Thyroid gland (tissue), 4 donors: ENCODE measurements around the gene LIX1L. TPM values are rescaled to one million over a fixed set of nuclear protein-coding genes. Genes with fewer than 3 reads are reported as not detected.

Source experiments
- DNase-seq, 2 donors: peaks; one replicate each; pipeline ENCODE4 v3.0.0-alpha.2; 2019
- H3K27ac ChIP-seq, 3 donors: fragments of 200-600 bp; sonication (generic); 1 replicate in 2 of 3; 2 replicates in 1 of 3; pipeline ENCODE4 v1.5.1; 2016 to 2019; ENCODE audit warnings: mild to moderate bottlenecking in 1 of 3, moderate library complexity in 1 of 3
- H3K27me3 ChIP-seq: fragments of 200-600 bp; sonication (generic); one replicate; pipeline ENCODE4 v1.5.1; 2019
- H3K36me3 ChIP-seq, 2 donors: fragments of 200-600 bp; sonication (generic); one replicate each; pipeline ENCODE4 v1.5.1; 2016 to 2019
- H3K4me1 ChIP-seq, 2 donors: fragments of 200-600 bp; sonication (generic); one replicate each; pipeline ENCODE4 v1.5.1; 2017 to 2019
- H3K4me3 ChIP-seq, 3 donors: fragments of 200-600 bp; sonication (generic); replicated peaks in 1 of 3; 1 replicate in 2 of 3; 2 replicates in 1 of 3; pipeline ENCODE4 v1.5.1; 2016; ENCODE audit warnings: mild to moderate bottlenecking in 1 of 3
- H3K9me3 ChIP-seq: fragments of 200-600 bp; sonication (generic); one replicate; pipeline ENCODE4 v1.5.1; 2017
- POLR2A ChIP-seq, 2 donors: fragments of 450-650 bp; IDR thresholded peaks; one replicate each; pipeline ENCODE4 v1.6.1; 2017; ENCODE audit warnings: antibody characterized with exemption in 2 of 2, mild to moderate bottlenecking in 2 of 2, moderate library complexity in 1 of 2
- WGBS, 2 donors: methylation state at CpG; one replicate each; pipeline ENCODE4 v1.1.5; 2017; 5-methylcytosine and 5-hydroxymethylcytosine counted together
- intact Hi-C: fragments of 100-400 bp; cut with DNase I; formaldehyde crosslinking; loops from one replicate; pipeline ENCODE4 v1.15.1; 2023
- total RNA-seq, 4 donors: library from RNA; depleted of rRNA; stranded (reverse); fragments of >200 nt; gene quantifications; one replicate each; pipeline ENCODE4 v1.2.3, GENCODE V29; 2016
- TF ChIP-seq, protein P1 (sequence below), 6 experiments: fragments of 200-600 bp in 3 of 6; fragments of 450-650 bp in 3 of 6; sonication (generic) in 3 of 6; IDR thresholded peaks; one replicate each; pipeline ENCODE4 v1.5.1; 2016 to 2019; ENCODE audit warnings: antibody characterized with exemption in 6 of 6, mild to moderate bottlenecking in 2 of 6, inconsistent platforms in 1 of 6, moderate library complexity in 1 of 6

The LIX1L gene
- total RNA-seq, 4 donors from 2014 or later: 18.7 to 26.9 (median 20.3) TPM

DNA sequence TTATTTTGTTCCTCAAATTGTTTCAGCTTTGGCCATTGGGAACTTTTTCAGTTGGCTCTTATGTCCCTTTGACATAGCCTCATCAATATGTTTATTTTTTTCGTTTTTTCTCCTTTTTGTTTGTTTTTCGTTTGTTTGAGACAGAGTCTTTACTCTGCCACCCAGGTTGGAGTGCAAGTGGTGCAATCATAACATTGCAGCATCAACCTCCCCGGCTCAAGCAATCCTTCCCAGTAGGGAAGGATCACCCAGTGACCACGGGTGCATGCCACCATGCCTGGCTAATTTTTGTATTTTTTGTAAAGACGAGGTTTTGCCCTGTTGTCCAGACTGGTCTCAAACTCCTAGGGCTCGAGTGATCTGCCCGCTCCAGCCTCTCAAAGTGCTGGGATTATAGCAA is 14.8 kb upstream of the LIX1L start:
- peak; percentile 73 to 76 for DNase-seq
- Histone ChIP-seq H3K9me3 (no peaks in the 10 kb centered on the region), H3K27ac (peak overlapping the region; percentile 32 to 75 (median 72)), H3K27me3 (no peaks in the 10 kb centered on the region), H3K4me1 (peaks cover 5 to 15% of the 10 kb centered on the region in 2 donors), H3K4me3 (no peak overlapping the region), H3K36me3 (no peaks in the 10 kb centered on the region)
- TF ChIP-seq, protein P1, sequence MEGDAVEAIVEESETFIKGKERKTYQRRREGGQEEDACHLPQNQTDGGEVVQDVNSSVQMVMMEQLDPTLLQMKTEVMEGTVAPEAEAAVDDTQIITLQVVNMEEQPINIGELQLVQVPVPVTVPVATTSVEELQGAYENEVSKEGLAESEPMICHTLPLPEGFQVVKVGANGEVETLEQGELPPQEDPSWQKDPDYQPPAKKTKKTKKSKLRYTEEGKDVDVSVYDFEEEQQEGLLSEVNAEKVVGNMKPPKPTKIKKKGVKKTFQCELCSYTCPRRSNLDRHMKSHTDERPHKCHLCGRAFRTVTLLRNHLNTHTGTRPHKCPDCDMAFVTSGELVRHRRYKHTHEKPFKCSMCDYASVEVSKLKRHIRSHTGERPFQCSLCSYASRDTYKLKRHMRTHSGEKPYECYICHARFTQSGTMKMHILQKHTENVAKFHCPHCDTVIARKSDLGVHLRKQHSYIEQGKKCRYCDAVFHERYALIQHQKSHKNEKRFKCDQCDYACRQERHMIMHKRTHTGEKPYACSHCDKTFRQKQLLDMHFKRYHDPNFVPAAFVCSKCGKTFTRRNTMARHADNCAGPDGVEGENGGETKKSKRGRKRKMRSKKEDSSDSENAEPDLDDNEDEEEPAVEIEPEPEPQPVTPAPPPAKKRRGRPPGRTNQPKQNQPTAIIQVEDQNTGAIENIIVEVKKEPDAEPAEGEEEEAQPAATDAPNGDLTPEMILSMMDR (IDR thresholded peaks at IDR 0.05): no peak
- TF ChIP-seq POLR2A (IDR thresholded peaks at IDR 0.05): peak in 1 of 2 donors; percentile 41
- WGBS, 2 donors: 37 to 38% methylated on average over 7 of the region's 7 CpGs
- intact Hi-C loops: no loop called here

DNA sequence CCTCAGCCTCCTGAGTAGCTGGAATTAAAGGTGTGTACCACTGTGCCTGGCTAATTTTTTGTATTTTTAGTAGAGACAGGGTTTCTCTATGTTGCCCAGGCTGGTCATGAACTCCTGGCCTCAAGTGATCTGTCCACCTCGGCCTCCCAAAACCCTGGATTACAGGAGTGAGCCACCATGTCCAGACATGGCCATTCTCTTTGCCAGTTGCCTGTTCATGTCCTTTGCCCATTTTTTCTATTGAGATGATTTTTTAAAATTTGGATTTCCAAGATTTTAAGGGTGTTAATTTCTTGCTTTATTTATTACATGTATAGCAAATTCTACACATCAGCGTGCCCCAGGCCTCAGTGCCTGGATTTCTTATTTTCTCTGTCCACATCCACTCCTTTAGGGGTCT is 9.5 kb upstream of the LIX1L start:
- no peak for DNase-seq

DNA sequence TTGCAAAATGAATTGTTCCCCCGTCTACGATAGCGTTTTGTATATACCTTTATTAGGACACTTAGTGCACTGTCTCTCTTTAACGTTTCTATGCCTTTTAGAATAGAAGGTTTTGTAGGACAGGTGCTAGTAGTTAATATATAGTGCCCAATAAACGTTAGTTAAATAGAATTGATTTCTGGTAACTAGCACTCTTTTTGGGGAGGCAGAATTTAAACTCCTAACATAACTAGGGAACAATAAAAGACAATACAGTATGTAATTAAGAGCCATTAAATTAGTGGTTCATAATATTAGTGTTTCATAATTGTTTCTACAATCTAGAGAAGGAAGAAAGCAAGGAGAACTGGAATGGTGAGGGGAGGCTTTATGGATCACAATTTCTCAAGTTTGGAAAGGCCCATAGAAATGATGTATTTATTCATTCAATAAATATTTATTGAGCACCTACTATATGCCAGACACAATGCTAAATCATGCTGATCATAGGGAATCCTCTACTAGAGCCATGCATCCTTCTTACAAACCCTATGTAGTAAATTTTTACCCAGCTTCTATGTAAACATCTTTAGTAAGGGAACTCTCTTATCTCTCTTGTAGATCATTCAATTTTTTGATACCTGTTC is 7.4 kb upstream of the LIX1L start:
- WGBS, 2 donors: 4 to 8% methylated on average over 5 of the region's 5 CpGs
- peaks cover 18 to 32% of the 10 kb centered on the region in 2 donors for H3K4me1 ChIP-seq
- peak overlapping the region; percentile 11 to 57 (median 48) for H3K4me3 ChIP-seq
- no peak for DNase-seq
- TF ChIP-seq, protein P1 (IDR thresholded peaks at IDR 0.05): no peak
- no peak for TF ChIP-seq POLR2A (IDR thresholded peaks at IDR 0.05)
- intact Hi-C loops: loop anchor here (10.0 kb wide), 1 partner anchor 50 kb away; no protein-coding TSS in a partner anchor
- H3K27me3 ChIP-seq: no peaks in the 10 kb centered on the region
- no peaks in the 10 kb centered on the region for H3K36me3 ChIP-seq
- no peaks in the 10 kb centered on the region for H3K9me3 ChIP-seq
- peak overlapping the region; percentile 75 to 98 (median 87) for H3K27ac ChIP-seq

More for the DNA sequence above, 9.5 kb upstream of the LIX1L start:
- no peaks in the 10 kb centered on the region for H3K36me3 ChIP-seq
- no peaks in the 10 kb centered on the region for H3K9me3 ChIP-seq
- TF ChIP-seq, protein P1 (IDR thresholded peaks at IDR 0.05): no peak
- no peak for TF ChIP-seq POLR2A (IDR thresholded peaks at IDR 0.05)
- 94 to 97% methylated on average over 2 of the region's 2 CpGs for WGBS, 2 donors
- intact Hi-C loops: loop anchor here (10.0 kb wide), 1 partner anchor 48 kb away; no protein-coding TSS in a partner anchor
- no peak overlapping the region for H3K27ac ChIP-seq
- no peaks in the 10 kb centered on the region for H3K27me3 ChIP-seq
- peaks cover 9 to 22% of the 10 kb centered on the region in 2 donors for H3K4me1 ChIP-seq
- H3K4me3 ChIP-seq: no peak overlapping the region

DNA sequence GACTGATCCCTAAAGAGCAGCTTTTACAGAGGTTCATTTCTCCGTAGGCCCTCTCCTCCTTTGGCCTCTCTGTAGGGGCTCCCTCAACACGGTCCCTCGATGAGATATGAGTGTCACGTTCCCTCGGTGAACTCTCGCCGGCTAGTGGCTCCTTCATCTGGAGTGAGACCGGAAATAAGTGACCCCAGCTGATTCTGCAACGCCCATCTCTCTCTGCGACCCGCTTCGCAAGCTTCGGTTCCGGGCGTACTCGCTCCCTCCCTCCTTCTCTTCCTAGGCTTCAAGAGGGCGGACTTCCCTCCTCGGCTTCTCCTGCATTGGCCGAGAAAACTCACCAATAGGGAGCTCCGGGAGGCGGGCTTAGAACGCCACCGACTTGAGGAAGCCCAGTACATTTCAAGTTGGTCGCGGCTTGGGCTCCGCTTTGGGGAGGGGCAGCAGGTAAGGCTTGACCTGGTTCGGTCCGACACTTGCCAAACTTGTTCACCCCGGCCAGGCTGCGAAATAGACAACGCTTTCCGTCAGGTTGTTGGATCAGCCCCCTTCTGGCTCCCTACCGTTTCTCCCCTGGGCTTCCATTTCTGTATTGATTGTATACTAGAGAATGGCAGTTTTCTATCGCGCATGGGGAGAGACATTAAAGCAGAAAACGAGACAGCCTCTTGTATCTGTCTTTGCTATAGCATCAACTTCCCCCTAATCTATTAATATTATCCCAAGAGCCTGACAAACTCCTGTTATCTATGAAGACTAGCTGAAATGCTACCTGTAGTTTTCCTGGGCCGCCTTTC is 6.7 kb upstream of the LIX1L start, which contains the start of the genes ANKRD34A and POLR3GL:
ANKRD34A (minus strand) TSS at position 248 of the 791 bp plus-strand sequence. CDS start 2,816 bp downstream, outside the sequence.
POLR3GL (plus strand) TSS at position 363 of the 791 bp plus-strand sequence. CDS start 10,176 bp downstream, outside the sequence.
- TF ChIP-seq, protein P1 (IDR thresholded peaks at IDR 0.05): no peak
- peak in 1 of 2 donors; percentile 98 for TF ChIP-seq POLR2A (IDR thresholded peaks at IDR 0.05)
- H3K27me3 ChIP-seq: no peaks in the 10 kb centered on the region
- H3K4me3 ChIP-seq: peak within 1 kb of the TSS; percentile 15 to 57 (median 48)
- WGBS, 2 donors: 2% methylated on average over 31 to 37 of the region's 37 CpGs
- DNase-seq: peak; percentile 99 to 100
- H3K9me3 ChIP-seq: no peaks in the 10 kb centered on the region
- intact Hi-C loops: loop anchor here (10.0 kb wide), 1 partner anchor 50 kb away; no protein-coding TSS in a partner anchor
- peaks cover 18 to 32% of the 10 kb centered on the region in 2 donors for H3K4me1 ChIP-seq
- H3K27ac ChIP-seq: peak within 1 kb of the TSS; percentile 75 to 98 (median 87)
- H3K36me3 ChIP-seq: no peaks in the 10 kb centered on the region
